ENCODE results near the gene IFNL2. TPM values are rescaled to one million over a fixed set of nuclear protein-coding genes. Genes with fewer than 3 reads are reported as not detected.

Gene IFNL2
- total and polyA plus RNA-seq, 2 of the 4 experiments (the other 2 are of a cell fraction): not detected

DNA sequence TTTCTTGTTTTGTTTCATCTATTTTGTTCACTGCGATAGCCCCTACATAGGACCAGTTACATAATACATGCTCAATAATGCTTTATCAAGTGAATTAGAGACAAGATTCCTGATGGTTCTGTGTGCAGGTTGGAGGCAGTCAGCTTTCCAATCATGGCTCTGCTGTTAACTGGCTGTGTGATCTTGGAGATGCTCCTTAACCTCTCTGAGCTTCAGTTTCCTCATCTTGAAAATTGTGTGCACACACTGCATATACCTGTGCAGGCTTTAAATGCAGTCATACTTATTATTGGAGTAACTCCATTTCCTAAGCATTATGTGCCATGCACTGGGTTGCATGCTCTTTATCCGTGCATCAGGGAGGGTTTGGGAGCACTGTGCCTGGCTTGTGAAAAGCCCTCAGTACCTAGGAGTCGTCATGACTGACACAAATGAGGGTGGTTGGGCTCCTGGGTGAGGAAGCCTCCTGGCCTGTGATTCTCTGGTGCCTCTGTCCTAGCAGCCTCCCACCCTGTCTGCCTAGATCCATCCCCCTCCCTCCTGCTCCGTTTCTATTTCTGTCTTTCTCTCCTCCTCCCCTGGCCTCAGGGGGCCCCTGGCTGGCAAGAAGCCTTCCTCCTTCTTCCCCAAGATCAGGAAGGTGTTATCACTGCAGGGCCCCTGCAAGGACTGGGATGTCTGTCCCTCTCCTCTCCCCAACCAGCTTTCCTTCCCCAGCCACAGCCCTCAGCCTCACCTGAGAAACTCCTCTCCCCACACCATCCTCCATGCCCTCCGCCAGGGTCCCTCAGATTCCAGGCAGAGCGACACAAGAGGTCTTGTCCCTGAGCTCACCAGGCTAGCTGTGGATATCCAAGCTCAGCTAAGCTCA is 36.7 kb downstream of the IFNL2 start:
- H3K23ac ChIP-seq (ENCODE audit: low read depth, low read length): no peak overlapping the region
- no peak overlapping the region for H2AK5ac ChIP-seq (ENCODE audit: low read depth, low read length)
- no peak overlapping the region for H3K56ac ChIP-seq (ENCODE audit: extremely low read depth, insufficient read depth, low read length)
- no CpG with 5 or more reads among the region's 6 CpGs for WGBS, 2 experiments (ENCODE audit: extremely low coverage in 2 of 2, insufficient read length in 1 of 2)
- no peaks in the 10 kb centered on the region; the same call in 1 of the 2 replicates for H3K9me1 ChIP-seq (ENCODE audit: insufficient read depth, low read length)
- H2BK15ac ChIP-seq (ENCODE audit: low read depth, low read length): no peak overlapping the region
- DNase-seq: no peak
- H3K4me3 ChIP-seq (ENCODE audit: insufficient read depth, low read depth, low read length): no peak overlapping the region
- no peak overlapping the region for H4K5ac ChIP-seq (ENCODE audit: low read depth, low read length)
- no peak overlapping the region for H4K8ac ChIP-seq (ENCODE audit: low read depth in 2 of 2, low read length in 2 of 2)
- CTCF ChIA-PET: no interaction called here
- H2BK5ac ChIP-seq (ENCODE audit: low read depth, low read length, poor library complexity, severe bottlenecking): no peak overlapping the region
- H2AK9ac ChIP-seq (replicated peaks; ENCODE audit: low read depth, low read length, poor library complexity): no peak overlapping the region
- H3K9me3 ChIP-seq (ENCODE audit: control insufficient read depth, insufficient read depth, low read length): peaks cover 8% of the 10 kb centered on the region
- H3K27ac ChIP-seq (ENCODE audit: insufficient read depth, low read length): no peak overlapping the region
- H3K14ac ChIP-seq (replicated peaks; ENCODE audit: low read depth, low read length): no peak overlapping the region
- H3K9ac ChIP-seq (ENCODE audit: low read depth, low read length): no peak overlapping the region
- no peaks in the 10 kb centered on the region for H3K36me3 ChIP-seq (ENCODE audit: control insufficient read depth, insufficient read depth, low read length)
- H2BK20ac ChIP-seq (ENCODE audit: low read depth, low read length): no peak overlapping the region
- peaks cover 76% of the 10 kb centered on the region for H3K27me3 ChIP-seq (ENCODE audit: control insufficient read depth, insufficient read depth, low read length)
- H4K91ac ChIP-seq (ENCODE audit: insufficient read depth, low read depth, low read length): no peak overlapping the region
- no peaks in the 10 kb centered on the region; the same call in 1 of the 2 replicates for H4K20me1 ChIP-seq (ENCODE audit: insufficient read depth, low read length)
- H3K4ac ChIP-seq (ENCODE audit: low read depth, low read length): no peak overlapping the region
- H3K18ac ChIP-seq (ENCODE audit: low read depth, low read length): no peak overlapping the region
- no peaks in the 10 kb centered on the region; the same call in 1 of the 2 replicates for H3K4me1 ChIP-seq (ENCODE audit: control insufficient read depth, insufficient read depth, low read length)
- intact Hi-C loops (cut with micrococcal nuclease) (no loop called here), in situ Hi-C loops (cut with MboI; ENCODE audit: low sequenced_read_pairs) (no loop called here), dilution Hi-C loops (cut with HindIII; ENCODE audit: low sequenced_read_pairs, unreplicated experiment) (no loop called here)
- POLR2A ChIA-PET (ENCODE audit: unreplicated experiment): no interaction called here
- no TSS peak for BruUV-seq (replicated peaks)
- no peak overlapping the region for H2BK120ac ChIP-seq (ENCODE audit: low read depth, low read length)
- no peak overlapping the region for H2AFZ ChIP-seq (replicated peaks; ENCODE audit: low read length, poor library complexity)
- H3K79me1 ChIP-seq (ENCODE audit: low read depth in 1 of 2, low read length in 2 of 2): no peaks in the 10 kb centered on the region
- ATAC-seq (ENCODE audit: low read depth): no peak
- H3K4me2 ChIP-seq (ENCODE audit: low read depth, low read length): no peak overlapping the region
- no peak for TF ChIP-seq MAFK (IDR thresholded peaks at IDR 0.05; ENCODE audit: low read depth, low read length)
- TF ChIP-seq, protein P1, sequence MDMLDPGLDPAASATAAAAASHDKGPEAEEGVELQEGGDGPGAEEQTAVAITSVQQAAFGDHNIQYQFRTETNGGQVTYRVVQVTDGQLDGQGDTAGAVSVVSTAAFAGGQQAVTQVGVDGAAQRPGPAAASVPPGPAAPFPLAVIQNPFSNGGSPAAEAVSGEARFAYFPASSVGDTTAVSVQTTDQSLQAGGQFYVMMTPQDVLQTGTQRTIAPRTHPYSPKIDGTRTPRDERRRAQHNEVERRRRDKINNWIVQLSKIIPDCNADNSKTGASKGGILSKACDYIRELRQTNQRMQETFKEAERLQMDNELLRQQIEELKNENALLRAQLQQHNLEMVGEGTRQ (IDR thresholded peaks at IDR 0.05; ENCODE audit: low read depth, low read length): no peak
- TF ChIP-seq CEBPB (IDR thresholded peaks at IDR 0.05; ENCODE audit: low read depth, low read length): no peak
- no peak for TF ChIP-seq NFE2L2 (IDR thresholded peaks at IDR 0.05; ENCODE audit: low read depth, low read length)
- no peak for TF ChIP-seq BHLHE40 (IDR thresholded peaks at IDR 0.05; ENCODE audit: low read depth, low read length)
- no peak for TF ChIP-seq MAZ (IDR thresholded peaks at IDR 0.05; ENCODE audit: borderline replicate concordance, low read depth, low read length)
